ENCODE results near the gene THOC1. TPM values are rescaled to one million over a fixed set of nuclear protein-coding genes. Genes with fewer than 3 reads are reported as not detected.

The THOC1 gene
- 21.5 and 36.4 TPM in 2 replicates for total RNA-seq

GRCh38 chr18:267688-268552 is at the start of gene THOC1:
THOC1 (minus strand) TSS chr18:268047; CDS start chr18:268019, 28 bp downstream.

Other genes with a start within 250 kb of the THOC1 start
- 0.11 TPM in 1 of 2 replicates, not detected in the other for gene TUBB8B, start 218.4 kb downstream of the THOC1 start, total RNA-seq
- 16.6 and 19.6 TPM in 2 replicates for gene USP14, start 109.5 kb downstream of the THOC1 start, total RNA-seq
- 32.4 and 49.6 TPM in 2 replicates for gene COLEC12, start 232.7 kb upstream of the THOC1 start, total RNA-seq